Inflammatory macrophage treated with lipopolysaccharide for 4 hours (primary cell): ENCODE data around the gene YIPF2.
"Not testable (repeated sequence)": the region's sequence is repeated elsewhere in the genome, so short reads cannot be mapped to it uniquely, and the experiment has no call there.

Experiments
- DNase-seq: peaks from one replicate; pipeline ENCODE4 v3.0.0-alpha.2; 2020

YIPF2 gene

DNA sequence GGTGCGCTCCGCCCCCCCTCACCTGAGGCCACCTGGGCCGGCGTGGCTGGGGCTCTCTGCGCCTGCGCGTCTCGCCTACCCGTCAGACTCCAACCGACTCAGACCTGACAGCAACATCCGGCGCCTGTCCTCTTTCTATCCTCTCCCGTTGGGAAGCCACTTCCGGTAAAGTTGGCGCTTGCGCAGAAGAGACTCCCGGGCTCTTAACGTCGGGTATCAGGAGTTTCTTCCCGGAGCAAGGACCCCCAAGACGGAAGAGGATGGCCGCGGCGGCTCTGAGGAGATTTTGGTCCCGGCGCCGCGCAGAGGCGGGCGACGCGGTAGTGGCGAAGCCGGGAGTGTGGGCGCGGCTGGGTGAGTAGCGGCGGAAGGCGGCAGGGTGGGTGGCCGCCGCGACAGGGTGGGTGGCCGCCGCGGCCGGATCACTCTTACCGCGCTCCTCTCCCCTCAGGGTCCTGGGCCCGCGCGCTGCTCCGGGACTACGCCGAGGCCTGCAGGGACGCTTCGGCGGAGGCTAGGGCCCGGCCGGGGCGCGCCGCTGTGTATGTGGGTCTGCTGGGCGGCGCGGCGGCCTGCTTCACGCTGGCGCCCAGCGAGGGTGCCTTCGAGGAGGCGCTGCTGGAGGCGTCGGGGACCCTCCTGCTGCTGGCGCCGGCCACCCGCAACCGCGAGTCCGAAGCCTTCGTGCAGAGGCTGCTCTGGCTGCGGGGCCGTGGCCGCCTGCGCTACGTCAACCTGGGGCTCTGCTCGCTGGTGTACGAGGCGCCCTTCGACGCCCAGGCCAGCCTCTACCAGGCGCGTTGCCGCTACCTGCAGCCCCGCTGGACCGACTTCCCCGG is at the start of gene YIPF2, which contains the start of gene TIMM29:
YIPF2 (minus strand) TSS at position 77 of the 839 bp plus-strand sequence. CDS start 229 bp downstream, outside the sequence.
TIMM29 (plus strand) TSS at position 249 of the 839 bp plus-strand sequence; CDS start at position 261, 12 bp downstream.
- peak; percentile 98 for DNase-seq

DNA sequence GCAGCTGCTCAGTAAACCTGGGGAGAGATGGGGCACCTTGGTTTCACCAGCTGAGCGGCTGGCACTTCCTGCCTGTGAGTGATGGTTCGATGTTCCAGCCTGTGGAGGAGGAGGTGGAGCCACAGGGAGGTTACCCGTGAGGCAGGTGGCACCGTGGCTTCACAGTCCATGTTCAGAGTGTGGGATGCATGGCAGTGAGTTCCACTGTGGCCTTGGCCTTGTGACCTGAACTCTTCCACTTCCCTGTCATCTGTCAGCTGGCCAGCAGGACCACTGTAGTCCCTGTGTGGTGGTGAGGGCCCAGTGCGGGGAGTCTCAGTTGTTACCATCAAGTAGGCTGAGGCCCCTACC is 49.3 kb upstream of the YIPF2 start:
- no peak for DNase-seq

DNA sequence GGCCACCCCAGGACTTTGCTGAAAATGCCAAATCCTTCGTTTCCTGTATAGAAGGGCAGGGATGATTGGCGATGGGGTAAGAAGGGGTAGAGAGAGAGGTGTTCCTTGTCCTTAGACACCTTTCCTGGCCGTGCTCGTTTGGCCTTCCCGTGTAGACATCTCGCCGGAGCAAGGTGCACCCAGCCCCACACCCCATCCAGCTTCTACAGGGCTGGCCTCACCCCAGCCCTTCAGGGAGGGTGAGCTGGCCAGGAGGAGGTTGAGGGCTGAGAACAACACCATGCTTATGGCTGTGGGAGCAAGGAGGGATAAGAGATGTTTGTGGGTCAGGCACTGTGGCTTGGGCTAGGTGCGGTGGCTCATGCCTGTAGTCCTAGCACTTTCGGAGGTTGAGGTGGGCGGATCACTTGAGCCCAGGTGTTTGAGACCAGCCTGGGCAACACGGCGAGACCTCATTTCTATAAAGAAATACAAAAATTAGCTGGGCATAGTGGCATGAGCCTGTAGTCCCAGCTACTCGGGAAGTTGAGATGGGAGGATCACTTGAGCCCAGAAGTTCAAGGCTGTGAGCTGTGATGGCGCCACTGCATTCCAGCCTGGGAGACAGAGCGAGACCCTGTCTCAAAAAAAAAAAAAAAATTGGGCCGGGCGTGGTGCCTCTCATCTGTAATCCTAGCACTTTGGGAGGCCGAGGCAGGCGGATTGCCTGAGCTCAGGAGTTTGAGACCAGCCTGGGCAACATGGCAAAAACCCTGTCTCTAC is 47.9 kb upstream of the YIPF2 start:
- no peak for DNase-seq

DNA sequence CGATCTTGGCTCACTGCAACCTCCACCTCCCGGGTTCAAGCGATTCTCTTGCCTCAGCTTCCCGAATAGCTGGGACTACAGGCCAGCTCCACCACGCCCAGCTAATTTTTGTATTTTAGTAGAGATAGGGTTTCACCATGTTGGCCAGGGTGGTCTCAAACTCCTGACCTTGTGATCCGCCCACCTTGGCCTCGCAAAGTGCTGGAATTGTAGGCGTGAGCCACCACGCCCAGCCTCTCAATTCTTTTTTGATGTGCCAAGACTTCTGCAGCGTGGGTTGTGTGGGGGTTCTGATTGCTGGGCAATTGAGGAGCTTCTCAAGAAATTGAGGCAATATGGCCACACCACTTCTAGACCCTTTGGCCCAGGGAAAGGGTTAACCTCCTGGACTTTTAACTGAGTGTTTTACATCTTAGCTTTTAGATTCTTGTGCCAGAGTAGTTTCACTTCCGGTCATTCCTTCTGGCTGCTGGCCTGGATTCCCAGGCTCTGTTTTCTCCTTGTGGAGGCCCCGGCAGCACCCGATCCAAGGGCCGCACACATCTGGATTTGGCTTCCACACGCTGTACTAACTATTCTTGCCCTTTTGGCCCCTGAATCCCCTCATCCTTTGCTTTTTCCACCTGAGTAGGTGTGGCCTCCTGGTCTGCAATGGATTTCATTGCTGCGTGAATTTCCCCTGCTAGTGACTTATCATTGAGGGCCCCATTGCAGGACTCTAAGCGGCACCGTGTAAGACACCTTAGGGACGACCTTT is 47.1 kb upstream of the YIPF2 start:
- no peak for DNase-seq

DNA sequence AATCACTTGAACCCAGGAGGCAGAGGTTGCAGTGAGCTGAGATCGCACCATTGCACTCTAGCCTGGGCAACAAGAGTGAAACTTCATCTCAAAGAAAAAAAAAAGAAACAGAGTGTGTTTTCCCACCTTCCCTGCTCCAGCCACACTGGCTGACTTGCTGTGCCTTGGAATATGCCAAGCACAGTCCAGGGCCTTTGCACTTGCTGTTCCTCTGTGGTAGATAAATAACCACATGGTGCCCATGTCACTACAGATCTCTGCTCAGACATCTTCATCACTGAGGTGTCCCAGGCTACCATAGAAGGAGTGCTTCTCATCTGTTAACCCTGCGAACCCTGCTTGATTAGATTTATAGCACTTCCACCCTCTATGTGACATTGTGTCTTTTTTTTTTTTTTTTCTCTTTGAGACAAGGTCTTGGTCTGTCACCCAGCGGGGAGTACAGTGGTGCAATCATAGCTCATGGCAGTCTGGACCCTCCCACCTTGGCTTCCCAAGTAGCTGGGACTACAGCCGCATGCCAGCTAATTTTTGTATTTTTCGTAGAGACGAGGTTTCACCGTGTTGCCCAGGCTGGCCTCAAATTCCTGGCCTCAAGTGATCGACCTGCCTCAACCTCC is 42.8 kb upstream of the YIPF2 start:
- DNase-seq, result no peak

DNA sequence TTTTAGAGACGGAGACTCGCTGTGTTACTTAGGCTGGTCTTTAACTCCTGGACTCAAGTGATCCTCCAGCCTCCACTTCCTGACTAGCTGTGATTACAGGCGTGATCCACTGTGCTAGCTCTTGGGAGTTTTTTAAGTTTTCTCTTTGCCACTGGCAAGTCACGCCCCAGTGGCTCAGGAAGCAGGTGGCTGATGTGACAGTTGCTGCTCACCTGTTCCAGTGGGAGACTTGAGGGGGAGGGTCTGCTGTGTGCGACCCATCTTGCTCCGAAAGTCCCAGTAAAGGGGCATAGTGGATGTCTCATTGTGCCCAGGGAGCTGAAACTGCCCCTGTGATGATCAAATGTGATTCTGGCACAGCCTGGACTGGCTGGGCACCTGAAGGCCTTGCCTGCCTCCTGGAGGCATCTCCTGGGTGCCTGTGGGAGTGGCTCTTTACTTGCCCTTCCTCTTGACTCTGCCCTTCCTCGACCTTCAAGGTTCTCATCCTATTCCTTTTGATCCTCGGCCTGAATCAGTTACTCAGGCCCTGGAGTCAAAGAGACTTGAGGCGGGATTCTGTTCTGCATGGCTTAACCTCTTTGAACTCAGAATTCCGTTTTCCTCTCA is 40.2 kb upstream of the YIPF2 start:
- no peak for DNase-seq

DNA sequence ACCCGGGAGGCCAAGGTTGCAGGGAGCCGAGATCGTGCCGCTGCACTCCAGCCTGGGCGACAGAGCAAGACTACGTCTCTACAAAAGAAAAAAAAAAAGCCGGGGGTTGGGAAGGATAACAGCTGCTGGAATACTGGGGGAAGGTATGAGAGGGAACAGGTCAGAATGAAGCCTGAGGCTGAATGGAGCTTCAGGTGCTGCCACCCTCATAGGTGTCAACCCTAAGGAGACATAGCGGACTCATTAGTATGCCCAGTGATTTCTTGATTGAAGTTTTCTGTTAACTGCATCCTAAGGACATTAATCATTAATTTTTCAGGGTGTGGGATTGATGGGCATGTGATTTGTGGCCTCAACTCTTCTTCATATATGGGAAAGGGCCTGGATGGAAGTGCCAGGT is 38.4 kb upstream of the YIPF2 start:
- DNase-seq, result no peak

DNA sequence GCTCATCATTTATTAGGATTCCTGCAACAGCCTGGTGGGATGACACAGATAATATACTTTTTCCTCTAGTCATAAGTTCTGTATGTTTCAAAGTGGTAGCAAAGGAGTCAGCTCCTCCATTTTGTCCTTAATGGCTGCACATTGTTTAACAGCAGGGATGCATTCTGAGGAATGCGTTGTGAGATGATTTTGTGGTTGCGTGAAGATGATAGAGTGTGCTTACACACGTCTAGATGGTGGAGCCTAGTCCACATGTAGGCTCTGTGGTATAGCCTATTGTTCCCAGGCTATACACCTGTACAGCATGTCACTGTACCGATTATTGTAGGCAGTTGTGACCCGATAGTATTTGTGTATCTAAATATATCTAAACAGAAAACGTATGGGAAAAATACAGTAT is 37.0 kb upstream of the YIPF2 start:
- no peak for DNase-seq

DNA sequence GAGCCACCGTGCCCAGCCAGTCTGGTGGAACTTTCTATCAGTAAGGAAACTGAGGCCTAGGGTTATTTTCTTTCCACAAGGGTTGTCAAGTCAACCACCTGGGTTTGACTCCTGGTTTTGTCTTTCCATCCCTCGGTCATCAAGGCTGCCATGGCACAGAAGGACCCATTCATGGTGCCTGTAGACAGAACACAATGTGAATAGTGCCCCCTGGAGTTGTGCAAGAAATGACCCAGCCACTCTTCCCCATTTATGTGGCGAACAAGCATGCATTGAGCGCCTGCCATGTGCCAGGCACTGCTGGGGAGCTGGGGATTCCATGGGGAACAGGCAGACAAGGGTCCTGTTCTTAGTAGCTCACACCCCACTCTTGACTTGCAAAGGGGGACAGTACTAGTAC is 36.5 kb upstream of the YIPF2 start:
- no peak for DNase-seq

DNA sequence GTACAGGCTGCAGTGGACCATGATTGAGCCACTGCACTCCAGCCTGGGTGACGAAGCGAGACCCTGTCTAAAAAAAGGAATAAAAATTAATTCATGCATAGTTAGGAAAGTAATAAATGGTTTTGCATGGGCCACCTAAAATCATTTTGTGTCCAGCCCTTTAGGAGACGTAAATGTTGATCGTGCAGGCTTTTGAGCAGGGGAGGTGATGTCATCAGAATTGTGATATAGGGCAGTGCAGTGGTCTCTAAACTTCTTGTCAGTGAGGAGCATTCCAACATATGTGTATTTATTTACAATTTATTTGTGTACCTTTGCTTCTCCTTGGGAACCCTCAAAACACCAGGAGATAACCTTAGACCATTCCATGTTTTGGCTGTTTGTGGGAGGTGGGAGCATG is 35.4 kb upstream of the YIPF2 start:
- DNase-seq, result no peak

DNA sequence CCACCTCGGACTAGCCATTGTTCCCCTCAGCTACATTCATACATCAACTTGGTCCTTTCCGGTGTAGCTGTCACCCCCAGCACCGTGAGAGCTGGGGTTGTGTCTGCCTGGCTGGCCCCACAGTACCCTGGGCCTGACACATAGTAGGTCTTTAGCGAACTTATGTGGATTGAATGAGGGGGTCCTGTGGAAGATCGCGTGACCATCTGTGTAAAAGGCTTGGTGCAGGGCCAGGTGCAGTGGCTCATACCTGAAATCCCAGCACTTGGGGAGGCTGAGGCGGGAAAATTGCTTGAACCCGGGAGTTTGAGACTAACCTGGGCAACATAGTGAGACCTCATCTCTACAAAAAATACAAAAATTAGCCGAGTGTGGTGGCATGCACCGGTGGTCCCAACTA is 34.4 kb upstream of the YIPF2 start:
- DNase-seq, result no peak

DNA sequence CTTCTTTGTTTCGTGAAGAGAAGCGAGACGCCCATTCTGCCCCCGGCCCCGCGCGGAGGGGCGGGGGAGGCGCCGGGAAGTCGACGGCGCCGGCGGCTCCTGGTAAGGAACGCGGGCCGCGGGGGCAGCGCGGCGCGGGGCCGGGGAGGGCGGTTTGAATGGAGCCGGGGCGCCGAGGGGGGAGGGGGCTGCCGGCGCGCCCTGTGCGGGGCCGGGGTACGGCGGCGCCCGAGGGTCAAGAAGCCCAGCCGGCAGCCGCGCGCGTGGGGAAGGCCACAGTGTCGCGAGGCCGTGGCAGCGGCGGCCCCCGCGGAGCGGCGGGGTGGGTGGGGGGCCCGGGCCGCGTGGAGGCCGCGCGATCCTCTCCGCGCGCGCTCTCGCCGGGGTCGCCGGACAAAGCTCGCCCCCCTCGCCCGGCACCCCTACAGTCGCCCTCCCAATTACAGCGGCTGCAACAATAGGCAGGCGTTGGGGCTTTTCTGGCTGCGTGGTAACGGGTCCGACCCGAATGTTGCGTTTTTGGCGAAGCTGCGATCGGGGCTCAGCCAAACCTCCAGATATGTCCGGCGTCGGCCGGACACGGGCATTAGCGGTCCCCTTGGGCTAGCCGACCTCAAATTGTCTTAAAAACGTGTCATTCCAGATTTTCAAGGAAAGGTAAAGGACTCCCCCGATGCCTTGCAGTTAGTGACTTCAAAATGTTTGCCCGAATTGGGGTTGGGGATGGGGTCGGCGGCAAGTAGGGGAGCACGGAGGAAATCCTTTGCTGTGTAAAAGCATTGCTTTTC is 32.8 kb upstream of the YIPF2 start:
- DNase-seq, result peak; percentile 4

DNA sequence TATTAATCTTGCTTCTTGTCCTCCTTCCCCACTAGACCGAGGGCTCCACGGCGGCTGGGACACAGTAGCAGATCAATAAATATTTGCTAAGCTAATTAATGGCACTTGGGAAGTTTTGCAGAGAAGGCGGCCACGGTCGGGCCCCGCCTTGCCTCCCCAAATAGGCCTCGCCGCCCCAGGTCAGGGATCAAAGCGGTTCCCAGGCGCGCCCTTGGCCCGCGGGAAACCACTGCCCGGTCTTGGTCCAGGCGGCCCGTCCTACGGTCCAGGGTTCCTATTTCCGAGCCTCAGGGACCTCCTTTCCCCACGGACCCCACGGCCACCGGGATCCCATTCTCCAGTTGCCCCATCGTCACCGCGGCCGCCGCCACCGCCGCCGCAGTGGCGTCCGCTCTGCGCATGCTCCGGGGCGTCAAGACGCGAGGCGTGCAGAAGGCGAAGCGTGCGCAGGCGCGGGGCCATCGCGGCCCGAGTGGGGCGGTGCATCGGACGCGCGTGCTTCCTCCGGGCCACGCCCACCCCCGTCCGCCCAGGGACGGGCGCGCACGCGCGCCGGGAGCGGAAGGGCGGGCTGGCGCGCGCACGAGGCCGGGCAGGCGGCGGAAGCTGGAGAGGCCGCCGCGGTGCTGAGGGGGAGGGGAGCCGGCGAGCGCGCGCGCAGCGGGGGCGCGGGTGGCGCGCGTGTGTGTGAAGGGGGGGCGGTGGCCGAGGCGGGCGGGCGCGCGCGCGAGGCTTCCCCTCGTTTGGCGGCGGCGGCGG is 32.1 kb upstream of the YIPF2 start, which contains the start of gene SMARCA4:
SMARCA4 (plus strand) TSS at position 717 of the 759 bp plus-strand sequence. CDS start 23,122 bp downstream, outside the sequence.
- DNase-seq, result peak; percentile 99

DNA sequence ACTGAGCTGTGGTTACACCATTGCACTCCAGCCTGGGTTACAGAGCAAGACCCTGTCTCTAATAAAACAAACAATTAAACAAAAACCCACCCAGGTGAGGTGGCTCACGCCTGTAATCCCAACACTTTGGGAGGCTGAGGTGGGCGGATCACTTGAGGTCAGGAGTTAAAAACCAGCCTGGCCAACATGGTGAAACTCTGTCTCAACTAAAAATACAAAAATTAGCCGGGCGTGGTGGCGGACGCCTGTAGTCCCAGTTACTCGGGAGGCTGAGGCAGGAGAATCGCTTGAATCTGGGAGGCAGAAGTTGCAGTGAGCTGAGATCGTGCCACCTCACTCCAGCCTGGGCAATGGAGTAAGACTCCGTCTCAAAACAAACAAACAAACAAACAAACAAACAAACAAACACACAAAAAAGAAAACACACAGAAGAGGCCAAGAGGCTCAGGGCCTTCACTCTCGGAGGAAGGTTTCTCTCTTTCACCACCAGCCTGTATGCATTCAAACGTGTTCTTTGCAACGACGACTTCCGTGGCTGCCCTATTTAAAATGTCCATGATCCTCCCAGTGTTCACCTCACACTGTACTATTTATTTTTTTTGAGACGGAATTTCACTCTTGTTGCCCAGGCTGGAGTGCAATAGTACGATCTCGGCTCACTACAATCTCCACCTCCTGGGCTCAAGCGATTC is 31.0 kb upstream of the YIPF2 start:
- not testable (repeated sequence) for DNase-seq

DNA sequence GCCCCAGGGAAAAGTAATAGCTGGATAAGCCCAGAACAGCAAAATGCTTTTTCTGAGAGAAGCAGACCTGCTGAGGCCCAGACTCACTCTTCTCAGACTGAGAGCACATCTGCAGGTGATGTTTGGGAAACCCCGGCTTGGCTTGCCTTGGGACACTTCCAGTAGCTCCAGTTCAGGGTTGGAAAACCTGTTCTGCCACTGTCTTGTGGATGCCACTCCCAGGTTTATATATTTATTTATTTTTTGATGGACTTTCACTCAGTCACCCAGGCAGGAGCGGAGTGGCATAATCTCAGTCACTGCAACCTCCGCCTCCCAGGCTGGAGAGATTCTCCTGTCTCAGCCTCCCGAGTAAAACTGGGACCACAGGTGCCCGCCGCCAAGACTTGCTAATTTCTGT is 24.4 kb upstream of the YIPF2 start:
- DNase-seq, result no peak

DNA sequence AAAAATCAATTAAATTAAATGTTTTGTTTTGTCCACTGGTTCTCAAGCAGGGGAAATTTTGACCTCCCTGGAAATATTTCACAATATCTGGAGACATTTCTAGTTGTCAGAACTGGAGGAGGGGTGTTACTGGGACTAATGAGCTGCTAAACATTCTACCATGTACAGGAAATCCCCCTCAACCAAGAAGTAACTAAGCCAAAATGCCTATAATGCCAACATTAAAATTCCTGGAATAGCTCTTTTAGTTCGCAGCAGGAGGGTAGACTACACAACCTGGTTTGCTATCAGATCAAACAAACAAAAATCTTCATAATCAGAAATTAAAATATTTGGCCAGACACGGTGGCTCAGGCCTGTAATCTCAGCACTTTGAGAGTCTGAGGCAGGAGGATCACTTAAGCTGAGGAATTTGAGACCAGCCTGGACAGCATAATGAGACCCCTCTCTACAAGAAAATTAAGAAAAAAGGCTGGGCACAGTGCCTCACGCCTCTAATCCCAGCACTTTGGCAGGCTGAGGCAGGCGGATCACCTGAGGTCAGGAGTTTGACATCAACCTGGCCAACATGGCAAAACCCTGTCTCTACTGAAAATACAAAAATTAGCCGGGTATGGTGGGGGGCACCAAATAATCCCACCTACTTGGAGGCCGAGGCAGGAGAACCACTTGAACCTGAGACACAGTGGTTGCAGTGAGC is 18.7 kb upstream of the YIPF2 start:
- no peak for DNase-seq

DNA sequence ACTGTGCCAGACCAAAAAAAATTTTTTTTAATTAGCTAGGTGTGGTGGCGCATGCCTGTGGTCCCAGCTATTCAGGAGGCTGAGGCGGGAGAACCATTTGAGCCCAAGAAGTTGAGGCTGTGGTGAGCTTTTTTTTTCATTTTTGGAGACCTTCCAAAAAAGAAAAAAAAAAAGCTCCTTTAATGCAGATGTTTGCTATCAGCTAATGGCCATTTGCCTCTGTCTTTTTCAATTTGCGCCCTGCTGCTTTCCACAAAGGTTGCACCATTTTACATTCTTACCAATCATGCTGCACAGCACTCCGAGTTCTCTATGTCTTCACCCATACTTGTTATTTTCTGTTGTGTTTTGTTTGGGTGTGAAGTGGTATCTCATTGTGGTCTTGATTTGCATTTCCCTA is 16.8 kb upstream of the YIPF2 start:
- no peak for DNase-seq

DNA sequence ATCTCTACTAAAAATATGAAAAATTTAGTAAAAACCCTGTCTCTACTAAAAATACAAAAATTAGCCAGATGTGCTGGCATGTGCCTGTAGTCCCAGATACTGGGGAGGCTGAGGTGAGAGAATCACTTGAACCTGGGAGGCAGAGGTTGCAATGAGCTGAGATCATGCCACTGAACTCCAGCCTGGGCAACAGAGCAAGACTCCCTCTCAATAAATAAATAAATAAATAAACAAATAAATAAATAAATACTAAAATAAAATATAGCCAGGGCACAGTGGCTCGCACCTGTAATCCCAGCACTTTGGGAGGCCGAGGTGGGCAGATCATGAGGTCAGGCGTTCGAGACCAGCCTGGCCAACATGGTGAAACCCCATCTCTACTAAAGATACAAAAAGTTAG is 15.0 kb upstream of the YIPF2 start:
- not testable (repeated sequence) for DNase-seq

DNA sequence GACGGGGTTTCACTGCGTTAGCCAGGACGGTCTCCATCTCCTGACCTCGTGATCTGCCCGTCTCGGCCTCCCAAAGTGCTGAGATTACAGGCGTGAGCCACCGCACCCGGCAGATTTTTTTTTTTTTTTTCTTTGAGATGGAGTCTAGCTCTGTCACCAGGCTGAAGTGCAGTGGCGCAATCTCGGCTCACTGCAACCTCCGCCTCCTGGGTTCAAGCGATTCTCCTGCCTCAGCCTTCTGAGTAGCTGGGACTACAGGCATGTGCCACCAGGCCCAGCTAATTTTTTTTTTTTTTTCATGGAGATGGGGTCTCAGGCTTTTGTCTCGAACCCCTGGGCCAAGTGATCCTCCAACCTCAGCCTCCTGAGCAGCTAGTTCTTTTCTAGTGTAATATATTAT is 13.2 kb upstream of the YIPF2 start:
- DNase-seq, result not testable (repeated sequence)
